GM21723 (cell line): ENCODE measurements around the gene TENT4A.
"Not testable (repeated sequence)": the region's sequence is repeated elsewhere in the genome, so short reads cannot be mapped to it uniquely, and the experiment has no call there.

Experiments
- ATAC-seq: cut with Tn5 transposase; IDR thresholded peaks from one replicate; pipeline ENCODE4 v1.9.1; 2021; ENCODE audit warnings: mild to moderate bottlenecking, moderate library complexity; ENCODE audit not compliant: unreplicated experiment

Gene TENT4A

GRCh38 chr5:6713274-6714225, at the start of gene TENT4A:
TENT4A (plus strand) TSS chr5:6713432; CDS start chr5:6713984, 552 bp downstream.
- ATAC-seq, result peak; percentile 11

GRCh38 chr5:6666762-6667161, 46.5 kb upstream of the TENT4A start:
- no peak for ATAC-seq

GRCh38 chr5:6667648-6668047, 45.6 kb upstream of the TENT4A start:
- no peak for ATAC-seq

- not testable (repeated sequence) for ATAC-seq
Measured at GRCh38 chr5:6668717-6669116, 44.5 kb upstream of the TENT4A start.

- no peak for ATAC-seq
Measured at GRCh38 chr5:6673031-6673430, 40.2 kb upstream of the TENT4A start.

- no peak for ATAC-seq
Measured at GRCh38 chr5:6673963-6674362, 39.3 kb upstream of the TENT4A start.

GRCh38 chr5:6674421-6674820, 38.8 kb upstream of the TENT4A start:
- ATAC-seq, result no peak

- ATAC-seq, result no peak
Measured at GRCh38 chr5:6674886-6675285, 38.3 kb upstream of the TENT4A start.

- no peak for ATAC-seq
Measured at GRCh38 chr5:6675784-6676491, 37.3 kb upstream of the TENT4A start.

GRCh38 chr5:6676702-6677101, 36.5 kb upstream of the TENT4A start:
- no peak for ATAC-seq

- no peak for ATAC-seq
Measured at GRCh38 chr5:6678385-6678784, 34.8 kb upstream of the TENT4A start.

- no peak for ATAC-seq
Measured at GRCh38 chr5:6680922-6681321, 32.3 kb upstream of the TENT4A start.

GRCh38 chr5:6681682-6682081, 31.6 kb upstream of the TENT4A start:
- ATAC-seq, result no peak

- ATAC-seq, result no peak
Measured at GRCh38 chr5:6682239-6682638, 31.0 kb upstream of the TENT4A start.

GRCh38 chr5:6683241-6683640, 30.0 kb upstream of the TENT4A start:
- no peak for ATAC-seq

- no peak for ATAC-seq
Measured at GRCh38 chr5:6684075-6684474, 29.2 kb upstream of the TENT4A start.

- ATAC-seq, result no peak
Measured at GRCh38 chr5:6686501-6686900, 26.7 kb upstream of the TENT4A start.

- no peak for ATAC-seq
Measured at GRCh38 chr5:6686915-6687409, 26.3 kb upstream of the TENT4A start.

GRCh38 chr5:6687505-6687904, 25.7 kb upstream of the TENT4A start:
- ATAC-seq, result no peak

- ATAC-seq, result no peak
Measured at GRCh38 chr5:6692906-6693305, 20.3 kb upstream of the TENT4A start.

GRCh38 chr5:6698696-6699095, 14.5 kb upstream of the TENT4A start:
- no peak for ATAC-seq

- no peak for ATAC-seq
Measured at GRCh38 chr5:6699357-6699756, 13.9 kb upstream of the TENT4A start.
